ENCODE measurements around the gene BMP6. TPM values are rescaled to one million over a fixed set of nuclear protein-coding genes. Genes with fewer than 3 reads are reported as not detected.

Gene BMP6
- total RNA-seq, 1 donor from 2014 or later, result 0.41 TPM

DNA sequence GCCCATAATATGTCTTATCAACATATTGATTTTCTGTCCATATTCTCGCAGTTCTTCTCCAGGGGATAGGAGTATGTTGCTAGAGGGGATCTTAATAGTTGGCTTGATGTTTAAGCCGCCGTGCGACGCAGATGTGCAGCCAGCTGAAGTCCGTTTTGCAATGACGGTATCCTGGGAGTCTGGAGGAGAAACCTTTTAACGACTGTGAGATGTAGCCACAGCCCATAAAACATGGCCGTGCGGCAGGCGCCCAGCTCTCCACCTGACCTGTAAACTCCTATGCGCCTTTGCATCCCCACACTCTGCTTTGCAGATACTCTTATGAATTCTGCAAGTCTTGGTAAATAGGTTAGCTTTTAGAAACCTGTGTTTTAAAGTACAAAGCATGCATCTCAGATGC, 36.9 kb downstream of the BMP6 start:
- no peaks in the 10 kb centered on the region for H3K9me3 Mint-ChIP-seq
- H3K36me3 ChIP-seq, result no peaks in the 10 kb centered on the region
- no peak for DNase-seq (ENCODE audit: low spot score)
- peaks cover 2% of the 10 kb centered on the region for H3K27me3 Mint-ChIP-seq (ENCODE audit: insufficient read depth, low read depth)
- no peaks in the 10 kb centered on the region for H3K9me3 ChIP-seq (ENCODE audit: low read depth)
- H2AFZ ChIP-seq (replicated peaks), result no peak overlapping the region
- no peaks in the 10 kb centered on the region for H3F3A ChIP-seq (ENCODE audit: low read depth)
- H3K27ac Mint-ChIP-seq, result no peak overlapping the region
- no peak overlapping the region for H3K4me3 ChIP-seq
- H3K9ac ChIP-seq, result no peak overlapping the region
- no peaks in the 10 kb centered on the region for H3K79me2 ChIP-seq (ENCODE audit: low read depth)
- no peak overlapping the region for H3K4me2 ChIP-seq
- H4K20me1 ChIP-seq (ENCODE audit: low read depth), result no peaks in the 10 kb centered on the region
- H3K4me1 ChIP-seq, result no peaks in the 10 kb centered on the region
- TF ChIP-seq EZH2 (IDR thresholded peaks at IDR 0.05) (no peak), EZH2phosphoT487 (IDR thresholded peaks at IDR 0.05) (no peak)
- TF ChIP-seq, protein P1, sequence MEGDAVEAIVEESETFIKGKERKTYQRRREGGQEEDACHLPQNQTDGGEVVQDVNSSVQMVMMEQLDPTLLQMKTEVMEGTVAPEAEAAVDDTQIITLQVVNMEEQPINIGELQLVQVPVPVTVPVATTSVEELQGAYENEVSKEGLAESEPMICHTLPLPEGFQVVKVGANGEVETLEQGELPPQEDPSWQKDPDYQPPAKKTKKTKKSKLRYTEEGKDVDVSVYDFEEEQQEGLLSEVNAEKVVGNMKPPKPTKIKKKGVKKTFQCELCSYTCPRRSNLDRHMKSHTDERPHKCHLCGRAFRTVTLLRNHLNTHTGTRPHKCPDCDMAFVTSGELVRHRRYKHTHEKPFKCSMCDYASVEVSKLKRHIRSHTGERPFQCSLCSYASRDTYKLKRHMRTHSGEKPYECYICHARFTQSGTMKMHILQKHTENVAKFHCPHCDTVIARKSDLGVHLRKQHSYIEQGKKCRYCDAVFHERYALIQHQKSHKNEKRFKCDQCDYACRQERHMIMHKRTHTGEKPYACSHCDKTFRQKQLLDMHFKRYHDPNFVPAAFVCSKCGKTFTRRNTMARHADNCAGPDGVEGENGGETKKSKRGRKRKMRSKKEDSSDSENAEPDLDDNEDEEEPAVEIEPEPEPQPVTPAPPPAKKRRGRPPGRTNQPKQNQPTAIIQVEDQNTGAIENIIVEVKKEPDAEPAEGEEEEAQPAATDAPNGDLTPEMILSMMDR (IDR thresholded peaks at IDR 0.05), result no peak
- peaks cover 3% of the 10 kb centered on the region for H3K36me3 Mint-ChIP-seq
- H3K4me1 Mint-ChIP-seq, result peaks cover 2% of the 10 kb centered on the region
- no peaks in the 10 kb centered on the region for H3K27me3 ChIP-seq
- H3K27ac ChIP-seq, result no peak overlapping the region
- H3K4me3 Mint-ChIP-seq, result no peak overlapping the region

DNA sequence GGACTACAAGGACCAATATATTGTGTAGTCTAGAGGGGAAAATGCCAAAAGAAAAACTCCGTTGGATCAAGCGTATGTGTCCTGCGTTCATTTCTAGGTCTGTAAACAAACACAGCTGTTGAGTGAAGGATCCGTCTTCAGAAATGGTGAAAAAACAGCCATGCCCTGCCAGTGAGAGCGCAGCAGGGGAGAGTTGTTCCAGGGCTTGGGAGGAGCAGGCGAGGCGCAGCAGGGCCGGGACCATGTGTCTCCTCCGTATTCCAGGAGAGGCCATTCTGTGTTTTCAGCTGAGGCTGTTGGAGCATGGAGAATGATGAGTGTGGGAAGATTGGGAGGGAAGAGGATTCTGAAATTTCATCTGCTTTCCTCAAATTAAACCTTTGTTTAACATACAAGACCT, 38.0 kb downstream of the BMP6 start:
- no peak overlapping the region for H3K9ac ChIP-seq
- no peaks in the 10 kb centered on the region for H3K27me3 ChIP-seq
- H3K4me1 Mint-ChIP-seq, result peaks cover 4% of the 10 kb centered on the region
- H3K27me3 Mint-ChIP-seq (ENCODE audit: insufficient read depth, low read depth), result peaks cover 2% of the 10 kb centered on the region
- H3F3A ChIP-seq (ENCODE audit: low read depth), result no peaks in the 10 kb centered on the region
- no peak overlapping the region for H3K4me3 ChIP-seq
- DNase-seq (ENCODE audit: low spot score), result no peak
- no peaks in the 10 kb centered on the region for H4K20me1 ChIP-seq (ENCODE audit: low read depth)
- no peak overlapping the region for H3K4me3 Mint-ChIP-seq
- H3K9me3 Mint-ChIP-seq, result no peaks in the 10 kb centered on the region
- H3K36me3 ChIP-seq, result no peaks in the 10 kb centered on the region
- H2AFZ ChIP-seq (replicated peaks), result no peak overlapping the region
- no peak overlapping the region for H3K27ac ChIP-seq
- H3K4me1 ChIP-seq, result no peaks in the 10 kb centered on the region
- H3K9me3 ChIP-seq (ENCODE audit: low read depth), result no peaks in the 10 kb centered on the region
- H3K79me2 ChIP-seq (ENCODE audit: low read depth), result no peaks in the 10 kb centered on the region
- H3K4me2 ChIP-seq, result no peak overlapping the region
- H3K27ac Mint-ChIP-seq, result no peak overlapping the region
- H3K36me3 Mint-ChIP-seq, result peaks cover 3% of the 10 kb centered on the region
- no peak for TF ChIP-seq EZH2phosphoT487 (IDR thresholded peaks at IDR 0.05)
- no peak for TF ChIP-seq EZH2 (IDR thresholded peaks at IDR 0.05)
- TF ChIP-seq, protein P1 (IDR thresholded peaks at IDR 0.05), result no peak

DNA sequence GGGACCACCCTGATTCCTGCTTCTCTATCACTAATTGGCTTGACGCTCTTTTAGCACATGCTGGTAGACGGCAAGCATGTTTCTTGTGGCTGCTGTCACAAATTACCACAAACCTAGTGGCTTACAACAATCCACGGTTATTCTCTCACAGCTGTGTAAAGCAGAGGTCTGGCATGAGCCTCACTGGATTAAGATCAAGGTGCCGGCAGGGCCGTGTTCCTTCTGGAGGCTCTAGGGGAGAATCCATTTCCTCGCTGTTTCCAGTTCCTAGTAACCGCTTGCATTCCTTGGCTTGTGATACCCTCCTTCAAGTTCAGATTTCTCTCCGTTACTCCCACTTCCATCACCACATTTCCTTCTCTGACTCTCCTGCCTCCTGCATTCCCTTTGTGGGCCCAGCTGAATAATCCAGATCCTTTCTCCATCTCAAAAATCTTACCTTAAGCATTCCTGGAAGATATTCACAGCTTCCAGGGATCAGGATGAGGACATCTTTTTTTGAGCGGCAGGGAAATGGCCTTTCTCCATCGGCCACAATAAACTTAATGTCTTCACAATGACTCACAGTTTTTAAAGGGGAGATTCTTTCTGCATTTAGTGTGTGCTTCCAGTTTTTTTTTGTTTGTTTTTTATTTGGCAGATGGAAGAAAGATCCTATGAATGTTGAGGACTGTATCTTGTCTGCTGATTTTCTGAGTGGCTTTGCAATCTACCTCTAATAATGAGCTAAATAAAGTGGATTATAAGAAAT, 39.9 kb downstream of the BMP6 start:
- H4K20me1 ChIP-seq (ENCODE audit: low read depth), result no peaks in the 10 kb centered on the region
- no peak for DNase-seq (ENCODE audit: low spot score)
- Mint-ChIP-seq H3K27ac (no peak overlapping the region), H3K4me1 (peaks cover 8% of the 10 kb centered on the region), H3K27me3 (ENCODE audit: insufficient read depth, low read depth) (peaks cover 2% of the 10 kb centered on the region), H3K36me3 (peaks cover 3% of the 10 kb centered on the region), H3K9me3 (no peaks in the 10 kb centered on the region), H3K4me3 (no peak overlapping the region)
- H3K4me2 ChIP-seq, result no peak overlapping the region
- H3K27ac ChIP-seq, result no peak overlapping the region
- peaks cover 6% of the 10 kb centered on the region for H3K4me1 ChIP-seq
- no peaks in the 10 kb centered on the region for H3F3A ChIP-seq (ENCODE audit: low read depth)
- H3K36me3 ChIP-seq, result no peaks in the 10 kb centered on the region
- no peaks in the 10 kb centered on the region for H3K79me2 ChIP-seq (ENCODE audit: low read depth)
- no peak overlapping the region for H3K4me3 ChIP-seq
- no peaks in the 10 kb centered on the region for H3K9me3 ChIP-seq (ENCODE audit: low read depth)
- no peak overlapping the region for H3K9ac ChIP-seq
- no peaks in the 10 kb centered on the region for H3K27me3 ChIP-seq
- no peak for TF ChIP-seq EZH2 (IDR thresholded peaks at IDR 0.05)
- TF ChIP-seq, protein P1 (IDR thresholded peaks at IDR 0.05), result no peak
- TF ChIP-seq EZH2phosphoT487 (IDR thresholded peaks at IDR 0.05), result no peak
- no peak overlapping the region for H2AFZ ChIP-seq (replicated peaks)
